ENCODE results near the gene GPR17. TPM values are rescaled to one million over a fixed set of nuclear protein-coding genes. Genes with fewer than 3 reads are reported as not detected.

The GPR17 gene, protein sequence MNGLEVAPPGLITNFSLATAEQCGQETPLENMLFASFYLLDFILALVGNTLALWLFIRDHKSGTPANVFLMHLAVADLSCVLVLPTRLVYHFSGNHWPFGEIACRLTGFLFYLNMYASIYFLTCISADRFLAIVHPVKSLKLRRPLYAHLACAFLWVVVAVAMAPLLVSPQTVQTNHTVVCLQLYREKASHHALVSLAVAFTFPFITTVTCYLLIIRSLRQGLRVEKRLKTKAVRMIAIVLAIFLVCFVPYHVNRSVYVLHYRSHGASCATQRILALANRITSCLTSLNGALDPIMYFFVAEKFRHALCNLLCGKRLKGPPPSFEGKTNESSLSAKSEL
- not detected in 2 replicates for total RNA-seq

DNA sequence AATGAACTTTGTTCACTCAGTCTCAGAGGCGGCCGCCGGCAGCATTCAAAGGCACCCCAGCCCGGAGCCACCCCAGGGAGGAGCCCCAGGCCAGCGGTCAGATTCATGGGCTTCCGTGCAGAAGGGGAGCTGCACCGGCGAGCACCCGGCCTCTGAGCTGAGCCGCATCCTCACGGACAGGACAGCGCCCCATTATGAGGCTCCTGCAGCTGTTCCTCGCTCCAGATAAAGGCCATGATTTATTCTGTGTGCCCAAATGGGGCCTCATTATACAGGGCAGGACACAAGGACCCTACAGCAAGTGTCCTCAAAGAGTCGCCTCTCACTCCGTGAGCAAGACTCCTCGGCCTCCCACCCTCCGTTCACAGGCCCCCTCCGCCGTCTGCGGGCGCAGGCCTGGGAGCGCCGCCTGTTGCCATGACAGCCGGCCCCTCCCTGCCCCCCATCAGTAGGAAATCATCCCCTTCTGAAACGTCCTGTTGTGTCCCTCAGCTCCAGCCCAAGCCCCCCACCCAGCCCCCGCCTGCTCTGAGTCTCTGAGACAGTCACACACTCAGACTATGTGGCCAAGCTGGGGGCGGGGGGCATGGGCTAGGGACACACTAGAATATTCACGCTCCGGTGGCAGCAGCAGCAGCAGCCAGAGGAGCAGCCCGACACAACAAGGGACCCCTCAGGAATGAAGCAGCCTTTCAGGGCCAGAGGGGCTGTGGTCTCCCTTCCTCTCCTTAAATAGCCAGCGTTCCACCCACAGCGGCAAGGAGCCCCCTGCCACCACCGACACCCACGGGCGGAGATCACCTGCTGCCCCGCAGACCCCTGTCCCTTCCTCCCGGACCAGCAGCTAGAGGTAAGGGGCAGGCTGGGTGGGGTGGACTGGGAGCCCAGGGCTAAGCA lies at the start of gene GPR17:
TSS of gene GPR17 (plus strand) at position 759 of the 897 bp plus-strand sequence. CDS start 4,583 bp downstream, outside the sequence.

GRCh38 chr2:127675331-127676261 lies 29.6 kb downstream of the GPR17 start, which contains the start of gene LIMS2:
LIMS2 (minus strand) TSS chr2:127675530; CDS start chr2:127675024, 506 bp downstream.

DNA sequence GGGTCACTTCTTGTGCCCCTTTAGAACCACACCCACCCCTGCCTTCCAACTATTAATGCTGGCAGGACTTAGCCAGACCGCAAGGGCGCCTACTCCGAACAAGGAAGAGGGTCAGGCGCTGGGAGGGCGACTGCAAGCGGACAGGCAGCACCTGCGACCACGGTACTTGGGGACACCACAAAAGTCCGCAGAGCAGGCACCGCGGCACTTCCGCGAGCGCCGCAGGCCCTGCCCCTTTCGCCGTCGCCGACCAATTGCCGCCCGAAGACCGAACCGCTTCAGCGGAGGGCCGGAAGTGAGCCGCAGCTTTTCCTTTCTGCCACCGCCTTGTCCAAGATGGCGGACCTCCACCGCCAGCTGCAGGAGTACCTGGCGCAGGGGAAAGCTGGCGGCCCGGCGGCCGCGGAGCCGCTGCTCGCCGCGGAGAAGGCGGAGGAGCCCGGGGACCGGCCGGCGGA lies 55.3 kb downstream of the GPR17 start, which contains the start of gene SFT2D3:
TSS of gene SFT2D3 (plus strand) at position 305 of the 458 bp plus-strand sequence. CDS start at position 337, 32 bp downstream.

Other genes starting within 250 kb of the GPR17 start
- gene PROC, start 227.7 kb upstream of the GPR17 start, total RNA-seq = not detected in 2 replicates
- 38.6 and 44.6 TPM in 2 replicates for gene IWS1, start 119.7 kb upstream of the GPR17 start, total RNA-seq
- not detected in 2 replicates for gene MYO7B, start 110.5 kb upstream of the GPR17 start, total RNA-seq
- gene LIMS2, start 29.4 kb downstream of the GPR17 start, total RNA-seq = 0.77 and 1.6 TPM in 2 replicates
- 2.0 and 3.9 TPM in 2 replicates for gene SFT2D3, start 55.3 kb downstream of the GPR17 start, total RNA-seq
- 21.1 and 29.5 TPM in 2 replicates for gene WDR33, start 165.0 kb downstream of the GPR17 start, total RNA-seq
- 12.8 TPM in 2 replicates for gene POLR2D, start 212.0 kb downstream of the GPR17 start, total RNA-seq
- gene AMMECR1L, start 239.8 kb downstream of the GPR17 start, total RNA-seq = 7.7 and 10.8 TPM in 2 replicates

All from bronchial smooth muscle cell (primary cell).